ENCODE results near the gene P2RX2.

P2RX2 gene

GRCh38 chr12:132669166-132669879, 50.7 kb downstream of the P2RX2 start:
- DNase-seq = no peak

More at GRCh38 chr12:132669166-132669879, 50.7 kb downstream of the P2RX2 start:
- intact Hi-C loops (cut with DNase I) = no loop called here

Data from head of caudate nucleus (tissue), 42 donors.